HG02852 (cell line): ENCODE data around the gene FAM107B.
"Not testable (repeated sequence)": the region's sequence is repeated elsewhere in the genome, so short reads cannot be mapped to it uniquely, and the experiment has no call there.

Experiments used
- ATAC-seq: cut with Tn5 transposase; IDR thresholded peaks from one replicate; pipeline ENCODE4 v1.9.1; 2021; ENCODE audit warnings: mild to moderate bottlenecking, moderate library complexity; ENCODE audit not compliant: unreplicated experiment

The FAM107B gene

GRCh38 chr10:14604181-14605142 is 170.2 kb downstream of the FAM107B start:
- ATAC-seq, result peak; percentile 43

- ATAC-seq, result peak; percentile 11
These were observed 171.1 kb downstream of the FAM107B start for GRCh38 chr10:14603534-14604102.

- no peak for ATAC-seq
These were observed 171.7 kb downstream of the FAM107B start for GRCh38 chr10:14602807-14603533.

GRCh38 chr10:14601872-14602725 is 172.6 kb downstream of the FAM107B start:
- peak; percentile 38 for ATAC-seq

GRCh38 chr10:14601326-14601725 is 173.4 kb downstream of the FAM107B start:
- ATAC-seq, result no peak

GRCh38 chr10:14600065-14600464 is 174.6 kb downstream of the FAM107B start:
- no peak for ATAC-seq

GRCh38 chr10:14598809-14599764 is 175.6 kb downstream of the FAM107B start:
- ATAC-seq, result no peak

- ATAC-seq, result no peak
These were observed 179.0 kb downstream of the FAM107B start for GRCh38 chr10:14595526-14596182.

GRCh38 chr10:14594878-14595525 is 179.7 kb downstream of the FAM107B start:
- no peak for ATAC-seq

GRCh38 chr10:14593806-14594205 is 180.9 kb downstream of the FAM107B start:
- no peak for ATAC-seq

GRCh38 chr10:14592566-14592965 is 182.1 kb downstream of the FAM107B start:
- ATAC-seq, result no peak

- ATAC-seq, result no peak
These were observed 182.7 kb downstream of the FAM107B start for GRCh38 chr10:14592026-14592425.

- not testable (repeated sequence) for ATAC-seq
These were observed 185.8 kb downstream of the FAM107B start for GRCh38 chr10:14588938-14589294.

GRCh38 chr10:14588084-14588937 is 186.4 kb downstream of the FAM107B start:
- peak; percentile 84 for ATAC-seq

GRCh38 chr10:14587540-14588083 is 187.1 kb downstream of the FAM107B start:
- ATAC-seq, result peak; percentile 4

- ATAC-seq, result no peak
These were observed 187.8 kb downstream of the FAM107B start for GRCh38 chr10:14586901-14587300.
